GM12872 (cell line): Measurements from ENCODE around the gene LRP1B.

Source experiments
- TF ChIP-seq, protein P1 (sequence below): IDR thresholded peaks from 3 replicates; pipeline ENCODE4 v1.5.1; 2011; ENCODE audit warnings: low read depth, mild to moderate bottlenecking, low read length, moderate library complexity; ENCODE audit not compliant: insufficient read depth

LRP1B gene

GRCh38 chr2:142153601-142154000 is 22.8 kb upstream of the LRP1B start:
- TF ChIP-seq, protein P1, sequence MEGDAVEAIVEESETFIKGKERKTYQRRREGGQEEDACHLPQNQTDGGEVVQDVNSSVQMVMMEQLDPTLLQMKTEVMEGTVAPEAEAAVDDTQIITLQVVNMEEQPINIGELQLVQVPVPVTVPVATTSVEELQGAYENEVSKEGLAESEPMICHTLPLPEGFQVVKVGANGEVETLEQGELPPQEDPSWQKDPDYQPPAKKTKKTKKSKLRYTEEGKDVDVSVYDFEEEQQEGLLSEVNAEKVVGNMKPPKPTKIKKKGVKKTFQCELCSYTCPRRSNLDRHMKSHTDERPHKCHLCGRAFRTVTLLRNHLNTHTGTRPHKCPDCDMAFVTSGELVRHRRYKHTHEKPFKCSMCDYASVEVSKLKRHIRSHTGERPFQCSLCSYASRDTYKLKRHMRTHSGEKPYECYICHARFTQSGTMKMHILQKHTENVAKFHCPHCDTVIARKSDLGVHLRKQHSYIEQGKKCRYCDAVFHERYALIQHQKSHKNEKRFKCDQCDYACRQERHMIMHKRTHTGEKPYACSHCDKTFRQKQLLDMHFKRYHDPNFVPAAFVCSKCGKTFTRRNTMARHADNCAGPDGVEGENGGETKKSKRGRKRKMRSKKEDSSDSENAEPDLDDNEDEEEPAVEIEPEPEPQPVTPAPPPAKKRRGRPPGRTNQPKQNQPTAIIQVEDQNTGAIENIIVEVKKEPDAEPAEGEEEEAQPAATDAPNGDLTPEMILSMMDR = no peak

DNA sequence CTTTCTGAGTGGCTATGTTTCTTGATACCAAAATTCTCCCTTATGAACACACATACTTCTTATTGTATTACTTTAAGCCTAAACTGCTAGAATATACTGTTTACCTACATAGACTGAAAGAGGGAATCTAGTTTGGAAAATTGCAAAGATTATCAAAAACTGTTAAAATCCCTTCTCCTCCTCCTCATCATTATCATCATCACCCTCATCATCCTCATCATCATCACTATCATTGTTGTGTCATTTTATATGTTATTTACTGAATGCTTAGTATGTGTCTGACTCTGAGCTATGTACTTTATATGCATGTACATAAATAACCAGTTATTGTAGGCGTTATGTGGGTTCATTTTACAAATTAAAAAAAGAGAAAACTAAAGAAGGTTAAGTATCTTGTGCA is 19.6 kb upstream of the LRP1B start:
- TF ChIP-seq, protein P1 = no peak

DNA sequence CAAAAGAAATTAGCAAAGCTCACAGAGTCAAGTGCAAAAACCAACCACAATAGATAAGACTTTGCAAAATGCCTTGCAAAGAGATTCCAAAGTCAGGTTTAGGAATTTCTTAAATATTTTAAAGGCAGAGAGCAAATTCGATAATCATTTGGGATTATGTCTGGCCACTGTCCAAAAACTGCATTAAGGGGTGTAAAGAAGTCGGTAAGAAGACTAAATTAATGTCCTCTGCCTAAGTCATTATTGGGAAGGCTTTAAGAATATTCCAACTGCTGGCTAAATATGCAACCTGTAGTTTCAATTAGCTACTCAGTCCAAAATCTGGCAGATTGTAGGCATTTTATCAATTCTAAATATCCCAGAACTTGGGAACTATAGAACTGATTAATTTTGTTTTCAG is 13.7 kb upstream of the LRP1B start:
- TF ChIP-seq, protein P1 = no peak

- TF ChIP-seq, protein P1 = no peak
Measured at GRCh38 chr2:142142595-142142994, 11.8 kb upstream of the LRP1B start.

GRCh38 chr2:142140434-142140845 is 9.6 kb upstream of the LRP1B start:
- TF ChIP-seq, protein P1 = peak; percentile 41; the same call in 2 of the 3 replicates

- TF ChIP-seq, protein P1 = no peak
Measured at GRCh38 chr2:142139384-142139783, 8.6 kb upstream of the LRP1B start.

GRCh38 chr2:142136571-142136970 is 5.8 kb upstream of the LRP1B start:
- TF ChIP-seq, protein P1 = no peak

DNA sequence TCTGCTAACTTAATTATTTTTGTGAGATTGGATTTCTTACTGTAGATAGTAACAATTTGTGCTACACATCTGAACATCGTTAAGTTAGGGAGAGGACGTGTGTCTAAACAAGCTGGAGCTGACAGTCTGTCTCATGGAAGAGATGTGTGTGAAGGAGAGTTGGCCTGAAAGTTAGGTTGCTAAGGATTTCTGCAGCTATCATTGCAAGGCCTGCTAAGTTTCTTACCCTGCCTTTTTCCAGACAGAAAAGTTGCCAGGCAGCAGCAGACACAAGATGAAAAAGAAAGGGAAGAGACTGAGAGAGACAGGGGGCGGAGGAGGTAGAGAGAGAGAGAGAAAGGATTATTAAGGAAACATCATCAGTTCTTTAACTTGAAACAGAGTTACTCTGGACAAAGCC is 4.1 kb upstream of the LRP1B start:
- TF ChIP-seq, protein P1 = no peak
